Activated CD8-positive, alpha-beta memory T cell treated with anti-CD3 and anti-CD28 coated beads, Interleukin-2, amount 50 U/mL, for 1 hour (primary cell): Measurements from ENCODE around the gene OR7D4.
"Not testable (repeated sequence)": the region's sequence is repeated elsewhere in the genome, so short reads cannot be mapped to it uniquely, and the experiment has no call there.

Experiments used
- DNase-seq: peaks from one replicate; pipeline ENCODE4 v3.0.0-alpha.2; 2020; ENCODE audit errors: extremely low read depth

Gene OR7D4

GRCh38 chr19:9219489-9219888 lies at the start of gene OR7D4:
TSS of gene OR7D4 (minus strand) at chr19:9219589. CDS start at chr19:9214837, 4,752 bp downstream.
- no peak for DNase-seq

DNA sequence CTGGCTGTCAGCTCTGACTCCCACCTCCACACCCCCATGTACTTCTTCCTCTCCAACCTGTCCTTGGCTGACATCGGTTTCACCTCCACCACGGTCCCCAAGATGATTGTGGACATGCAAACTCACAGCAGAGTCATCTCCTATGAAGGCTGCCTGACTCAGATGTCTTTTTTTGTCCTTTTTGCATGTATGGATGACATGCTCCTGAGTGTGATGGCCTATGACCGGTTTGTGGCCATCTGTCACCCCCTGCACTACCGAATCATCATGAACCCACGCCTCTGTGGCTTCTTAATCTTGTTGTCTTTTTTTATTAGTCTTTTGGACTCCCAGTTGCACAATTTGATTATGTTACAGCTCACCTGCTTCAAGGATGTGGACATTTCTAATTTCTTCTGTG lies 31.8 kb upstream of the OR7D4 start:
- no peak for DNase-seq

- DNase-seq: no peak
Measured at GRCh38 chr19:9250630-9251029, 31.2 kb upstream of the OR7D4 start, which contains the start of gene OR7E24. TSS of gene OR7E24 (plus strand) at chr19:9250930. CDS start at chr19:9251044, 114 bp downstream.

GRCh38 chr19:9205501-9206113 lies 13.8 kb downstream of the OR7D4 start:
- peak; percentile 20 for DNase-seq

DNA sequence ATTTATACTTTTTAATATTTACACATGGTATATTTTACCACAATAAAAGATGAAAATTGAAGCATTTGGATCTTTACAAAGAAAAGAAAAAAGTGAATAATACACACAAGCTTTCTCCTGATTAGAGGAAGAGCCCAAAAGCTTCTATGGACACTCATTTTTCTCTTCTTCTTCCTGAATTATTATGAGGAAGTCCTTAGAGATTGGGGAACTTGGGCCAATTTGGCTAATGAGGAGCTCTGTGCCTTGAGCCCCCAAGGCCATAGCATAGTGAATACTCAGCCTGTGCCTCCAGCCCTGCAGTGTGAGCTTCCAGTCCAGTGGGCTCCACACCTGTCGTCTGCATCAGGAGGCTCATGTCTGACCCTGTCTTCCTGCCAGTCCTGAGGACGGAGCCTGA lies 21.3 kb downstream of the OR7D4 start:
- DNase-seq: not testable (repeated sequence)

DNA sequence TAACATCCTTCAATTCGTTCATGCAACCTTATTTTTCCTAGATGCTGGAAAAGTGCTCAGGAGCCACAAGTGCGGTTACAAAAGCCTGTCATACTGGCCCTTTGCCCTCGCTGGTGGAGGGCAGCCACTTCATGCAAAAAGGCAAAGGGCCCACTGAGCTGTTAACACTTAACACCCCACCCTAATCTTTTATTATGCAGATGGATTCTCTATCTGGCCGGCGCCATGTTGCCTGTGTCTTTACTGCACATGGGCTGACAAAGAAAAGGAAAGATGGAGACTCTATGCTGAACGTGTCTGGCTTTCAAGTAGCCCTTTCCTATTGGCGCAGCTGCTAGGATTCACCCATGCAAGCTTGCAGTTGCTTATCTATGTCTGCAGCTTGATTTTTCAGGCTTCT lies 29.9 kb downstream of the OR7D4 start:
- DNase-seq: no peak

DNA sequence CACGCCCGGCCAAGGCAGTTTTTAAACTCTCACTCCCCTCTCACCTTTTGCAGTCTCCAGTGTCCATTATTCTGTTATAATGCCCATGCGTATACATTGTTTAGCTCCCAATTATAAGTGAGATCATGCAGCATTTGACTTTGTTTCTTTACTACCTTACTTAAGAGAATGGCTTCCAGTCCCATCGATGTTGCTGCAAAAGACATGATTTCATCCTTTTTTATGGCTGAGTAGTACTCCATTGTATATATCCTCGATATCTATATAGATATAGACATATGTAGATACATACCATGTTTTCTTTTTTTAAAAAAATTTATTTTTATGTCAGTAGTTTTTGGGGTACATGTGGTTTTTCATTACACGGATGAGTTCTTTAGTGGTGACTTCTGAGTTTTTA lies 32.2 kb downstream of the OR7D4 start:
- DNase-seq: no peak

DNA sequence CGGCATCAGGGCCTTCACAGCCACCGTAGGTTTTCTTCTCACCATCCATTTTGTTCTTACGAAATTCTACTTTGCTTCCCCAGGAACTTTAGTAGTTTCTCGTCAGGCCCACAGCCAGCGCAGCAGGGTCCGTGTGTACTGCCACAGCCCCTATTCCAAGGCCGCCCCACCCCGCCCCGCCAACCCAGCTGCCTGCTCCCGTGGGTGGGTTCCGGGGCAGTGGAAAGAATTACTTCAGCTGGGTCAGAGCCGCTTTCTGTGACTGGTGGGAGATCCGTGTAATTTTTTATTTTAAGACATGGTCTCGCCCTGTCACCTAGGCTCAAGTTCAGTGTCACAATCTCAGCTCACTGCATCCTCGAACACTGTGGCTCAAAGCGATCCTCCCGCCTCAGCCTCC lies 36.4 kb downstream of the OR7D4 start:
- DNase-seq: no peak

DNA sequence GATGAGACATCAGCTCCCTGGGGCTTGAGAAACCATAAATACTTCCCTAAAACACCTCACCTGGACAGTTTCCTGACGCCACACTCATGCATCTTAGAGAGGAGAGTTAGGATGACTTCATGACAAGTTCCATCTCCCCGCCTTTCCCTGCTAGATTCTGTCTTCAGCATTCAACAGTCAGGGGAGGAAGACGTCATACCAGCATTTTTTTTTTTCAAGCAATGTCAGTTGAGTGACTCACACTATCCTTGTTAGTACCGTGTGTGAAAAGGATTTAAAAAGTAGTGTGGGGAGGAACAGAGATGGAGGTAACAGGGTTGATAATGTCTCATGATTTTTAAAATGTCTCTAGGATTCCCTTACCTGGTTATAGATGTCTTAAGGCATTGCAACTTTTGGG lies 40.5 kb downstream of the OR7D4 start, which contains the start of gene OR7D2:
OR7D2 (plus strand) TSS at position 79 of the 400 bp plus-strand sequence. CDS start 6,803 bp downstream, outside the sequence.
- no peak for DNase-seq

DNA sequence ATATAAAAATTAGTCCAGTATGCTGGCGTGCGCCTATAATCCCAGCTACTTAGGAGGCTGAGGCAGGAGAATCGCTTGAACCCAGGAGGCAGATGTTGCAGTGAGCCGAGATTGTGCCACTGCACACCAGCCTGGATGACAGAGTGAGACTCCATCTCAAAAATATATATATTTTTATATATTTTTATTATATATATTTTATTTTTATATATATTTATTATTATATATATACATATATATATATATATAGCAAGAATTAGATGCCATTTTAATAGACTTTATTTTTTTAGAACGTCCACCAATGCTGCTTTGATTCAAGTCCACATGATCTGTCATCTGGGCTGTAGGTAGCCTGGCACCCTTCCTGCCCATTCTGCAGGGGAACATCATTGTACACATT lies 44.1 kb downstream of the OR7D4 start:
- DNase-seq: no peak

DNA sequence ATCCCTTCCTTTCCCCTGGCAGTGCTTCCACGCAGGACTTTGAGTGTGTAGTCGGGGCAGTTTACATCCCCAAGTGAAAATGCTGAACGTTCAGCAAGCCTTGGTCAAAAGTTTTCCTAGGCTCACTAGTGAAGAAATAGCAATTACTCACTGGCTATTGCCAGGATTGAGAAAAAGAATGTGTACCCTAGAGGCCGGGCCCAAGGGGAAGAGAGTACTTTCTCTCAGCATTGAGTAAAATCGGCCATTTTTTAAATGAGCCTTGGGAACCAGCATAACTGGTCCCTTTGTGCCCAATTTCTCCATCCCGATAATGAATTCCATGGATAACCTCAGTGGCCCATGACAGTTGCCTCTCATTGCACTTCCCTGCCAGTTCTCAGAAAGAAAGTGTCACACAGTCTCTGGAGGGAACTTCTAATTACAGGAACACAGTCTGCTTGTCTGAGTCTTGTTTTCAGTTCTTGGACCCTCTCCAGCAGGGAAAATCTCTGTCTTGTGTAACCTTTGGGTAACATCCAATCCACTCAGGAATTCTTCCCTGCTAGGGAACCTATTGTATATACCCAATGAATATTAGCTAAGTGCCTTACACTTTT lies 47.9 kb downstream of the OR7D4 start:
- no peak for DNase-seq

DNA sequence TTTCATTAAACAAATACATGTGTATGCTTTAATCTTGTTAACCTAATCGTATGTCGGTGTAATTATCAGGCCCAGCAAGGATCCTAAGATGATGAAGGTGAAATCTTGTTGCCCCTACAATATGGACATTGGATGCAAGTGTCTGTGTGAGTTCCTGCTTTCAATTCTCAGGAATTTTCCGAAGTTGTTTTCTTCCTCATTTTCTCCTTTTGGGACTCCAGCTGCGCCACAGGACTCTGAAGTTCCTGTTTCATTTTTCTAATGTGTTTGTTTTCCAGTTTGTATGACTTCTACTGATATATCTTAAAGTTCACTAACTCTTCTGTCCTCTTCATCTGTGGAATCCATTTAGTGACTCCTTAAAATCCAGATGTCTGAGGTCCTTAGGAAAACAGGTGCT lies 52.5 kb downstream of the OR7D4 start:
- DNase-seq: no peak

- no peak for DNase-seq
Measured at GRCh38 chr19:9165261-9165660, 54.1 kb downstream of the OR7D4 start.

- no peak for DNase-seq
Measured at GRCh38 chr19:9161427-9161826, 58.0 kb downstream of the OR7D4 start.
